GM18499 (cell line): ENCODE data around the gene MRPS9.
A peak's percentile ranks its signal among the peaks of the same experiment; 100 is the strongest.

Experiments
- ATAC-seq: cut with Tn5 transposase; IDR thresholded peaks from one replicate; pipeline ENCODE4 v1.9.1; 2021; ENCODE audit warnings: moderate number of reproducible peaks; ENCODE audit not compliant: insufficient read depth, unreplicated experiment

MRPS9 gene

GRCh38 chr2:105116348-105116747, 78.5 kb downstream of the MRPS9 start:
- ATAC-seq = no peak

GRCh38 chr2:105117565-105117964, 79.7 kb downstream of the MRPS9 start:
- no peak for ATAC-seq

- ATAC-seq = no peak
Measured at GRCh38 chr2:105118960-105119359, 81.1 kb downstream of the MRPS9 start.

- ATAC-seq = no peak
Measured at GRCh38 chr2:105121434-105121833, 83.6 kb downstream of the MRPS9 start.

- ATAC-seq = no peak
Measured at GRCh38 chr2:105125428-105125827, 87.6 kb downstream of the MRPS9 start.

- ATAC-seq = no peak
Measured at GRCh38 chr2:105125920-105126319, 88.1 kb downstream of the MRPS9 start.

GRCh38 chr2:105126336-105126735, 88.5 kb downstream of the MRPS9 start:
- ATAC-seq = no peak

GRCh38 chr2:105127289-105127915, 89.5 kb downstream of the MRPS9 start:
- no peak for ATAC-seq

- ATAC-seq = peak; percentile 97
Measured at GRCh38 chr2:105129722-105130232, 91.9 kb downstream of the MRPS9 start.

- no peak for ATAC-seq
Measured at GRCh38 chr2:105130546-105130945, 92.7 kb downstream of the MRPS9 start.

GRCh38 chr2:105134081-105134480, 96.2 kb downstream of the MRPS9 start:
- ATAC-seq = no peak

- no peak for ATAC-seq
Measured at GRCh38 chr2:105135436-105135835, 97.6 kb downstream of the MRPS9 start.

GRCh38 chr2:105136394-105136793, 98.5 kb downstream of the MRPS9 start:
- ATAC-seq = no peak

- ATAC-seq = no peak
Measured at GRCh38 chr2:105138643-105139042, 100.8 kb downstream of the MRPS9 start.

GRCh38 chr2:105139556-105140239, 101.8 kb downstream of the MRPS9 start:
- ATAC-seq = no peak

GRCh38 chr2:105140240-105140568, 102.3 kb downstream of the MRPS9 start:
- no peak for ATAC-seq

GRCh38 chr2:105141099-105141614, 103.3 kb downstream of the MRPS9 start:
- ATAC-seq = no peak

- ATAC-seq = no peak
Measured at GRCh38 chr2:105142239-105142638, 104.4 kb downstream of the MRPS9 start.

GRCh38 chr2:105143094-105143466, 105.2 kb downstream of the MRPS9 start:
- ATAC-seq = no peak

GRCh38 chr2:105143467-105144151, 105.7 kb downstream of the MRPS9 start:
- no peak for ATAC-seq
